PC-3 (cell line): ENCODE measurements around the gene HNRNPU. TPM values are rescaled to one million over a fixed set of nuclear protein-coding genes. Genes with fewer than 3 reads are reported as not detected.

ENCODE experiments used
- ATAC-seq: fragments of 200-7000 bp; cut with Tn5 transposase; 2 replicates; pipeline ENCODE4 v1.9.1; 2020; ENCODE audit warnings: mild to moderate bottlenecking, moderate library complexity
- BruUV-seq: library from RNA; stranded (reverse); fragments of 400-500 nt; replicated peaks from 2 replicates; lab custom pipeline; 2021; lab: Mats Ljungman, UMichigan
- CTCF ChIA-PET: fragments of 300-600 bp; sonication (Branson Sonifier 250); formaldehyde crosslinking; loops from one replicate; lab custom pipeline; 2022; ENCODE audit warnings: antibody characterized with exemption; lab: Charles Lee
- POLR2A ChIA-PET: fragments of 300-600 bp; sonication (Branson Sonifier 250); formaldehyde crosslinking; loops from one replicate; lab custom pipeline; 2022; ENCODE audit warnings: antibody characterized with exemption; ENCODE audit not compliant: unreplicated experiment; lab: Charles Lee
- DNase-seq: peaks from one replicate; pipeline ENCODE4 v3.0.0-alpha.2; 2015
- H2AFZ ChIP-seq: fragments of 300-600 bp; sonication (generic); 2 replicates; pipeline ENCODE4 v1.6.0; 2016; ENCODE audit warnings: antibody characterized with exemption, low read length
- H3F3A ChIP-seq: fragments of 300-600 bp; sonication (generic); one replicate; pipeline ENCODE4 v1.6.0; 2017; ENCODE audit warnings: antibody characterized with exemption, low read length, control low read depth, mild to moderate bottlenecking; ENCODE audit not compliant: unreplicated experiment
- H3K27ac ChIP-seq: fragments of 300-600 bp; sonication (generic); 2 replicates; pipeline ENCODE4 v1.5.1; 2016; ENCODE audit warnings: mild to moderate bottlenecking, low read length
- H3K27me3 ChIP-seq: fragments of 300-600 bp; sonication (generic); 2 replicates; pipeline ENCODE4 v1.6.1; 2016; ENCODE audit warnings: low read length, mixed read lengths
- H3K36me3 ChIP-seq: fragments of 300-600 bp; sonication (generic); 2 replicates; pipeline ENCODE4 v1.6.1; 2016; ENCODE audit warnings: low read depth, mixed run types, low read length, mixed read lengths
- H3K4me1 ChIP-seq: fragments of 300-600 bp; sonication (generic); 2 replicates; pipeline ENCODE4 v1.5.1; 2016; ENCODE audit warnings: low read length; ENCODE audit not compliant: insufficient read depth
- H3K4me2 ChIP-seq: fragments of 300-600 bp; sonication (generic); 2 replicates; pipeline ENCODE4 v1.6.0; 2016; ENCODE audit warnings: low read length
- H3K4me3 ChIP-seq: fragments of 300-600 bp; sonication (generic); 2 replicates; pipeline ENCODE4 v1.5.1; 2016; ENCODE audit warnings: mild to moderate bottlenecking, low read length, mixed read lengths
- H3K79me2 ChIP-seq: fragments of 300-600 bp; sonication (generic); 2 replicates; pipeline ENCODE4 v1.6.1; 2017; ENCODE audit warnings: low read length, mixed read lengths
- H3K9ac ChIP-seq: fragments of 300-600 bp; sonication (generic); 2 replicates; pipeline ENCODE4 v1.6.0; 2016; ENCODE audit warnings: mild to moderate bottlenecking, low read length
- H3K9me2 ChIP-seq: fragments of 300-600 bp; sonication (generic); replicated peaks from 2 replicates; pipeline ENCODE4 v1.6.1; 2016; ENCODE audit warnings: mixed run types, low read length, mixed read lengths
- H3K9me3 ChIP-seq: fragments of 300-600 bp; sonication (generic); 2 replicates; pipeline ENCODE4 v1.6.1; 2016; ENCODE audit warnings: low read length, mixed read lengths
- H4K20me1 ChIP-seq: fragments of 300-600 bp; sonication (generic); 2 replicates; pipeline ENCODE4 v1.6.1; 2016; ENCODE audit warnings: low read length, mixed read lengths
- CTCF ChIP-seq: fragments of 300-600 bp; sonication (generic); conservative IDR thresholded peaks from 2 replicates; pipeline ENCODE4 v1.5.1; 2017; ENCODE audit warnings: antibody characterized with exemption, low read depth, mild to moderate bottlenecking, low read length
- EZH2 ChIP-seq: fragments of 300-600 bp; sonication (generic); IDR thresholded peaks from one replicate; pipeline ENCODE4 v1.6.1; 2017; ENCODE audit warnings: antibody characterized with exemption, mild to moderate bottlenecking, low read length; ENCODE audit not compliant: unreplicated experiment
- EZH2phosphoT487 ChIP-seq: fragments of 300-600 bp; sonication (generic); IDR thresholded peaks from 2 replicates; pipeline ENCODE4 v1.6.1; 2018; ENCODE audit warnings: mild to moderate bottlenecking, antibody characterized with exemption, low read length, borderline replicate concordance
- intact Hi-C: fragments of 100-400 bp; cut with micrococcal nuclease; formaldehyde crosslinking; loops from 2 replicates; pipeline ENCODE4 v1.9.0; 2023
- total RNA-seq: library from RNA; depleted of rRNA; stranded (reverse); fragments of >200 nt; gene quantifications from 2 replicates; pipeline ENCODE4 v1.2.3, GENCODE V29; 2014

HNRNPU gene
- total RNA-seq, 1 experiment from 2014 or later = 431 TPM

DNA sequence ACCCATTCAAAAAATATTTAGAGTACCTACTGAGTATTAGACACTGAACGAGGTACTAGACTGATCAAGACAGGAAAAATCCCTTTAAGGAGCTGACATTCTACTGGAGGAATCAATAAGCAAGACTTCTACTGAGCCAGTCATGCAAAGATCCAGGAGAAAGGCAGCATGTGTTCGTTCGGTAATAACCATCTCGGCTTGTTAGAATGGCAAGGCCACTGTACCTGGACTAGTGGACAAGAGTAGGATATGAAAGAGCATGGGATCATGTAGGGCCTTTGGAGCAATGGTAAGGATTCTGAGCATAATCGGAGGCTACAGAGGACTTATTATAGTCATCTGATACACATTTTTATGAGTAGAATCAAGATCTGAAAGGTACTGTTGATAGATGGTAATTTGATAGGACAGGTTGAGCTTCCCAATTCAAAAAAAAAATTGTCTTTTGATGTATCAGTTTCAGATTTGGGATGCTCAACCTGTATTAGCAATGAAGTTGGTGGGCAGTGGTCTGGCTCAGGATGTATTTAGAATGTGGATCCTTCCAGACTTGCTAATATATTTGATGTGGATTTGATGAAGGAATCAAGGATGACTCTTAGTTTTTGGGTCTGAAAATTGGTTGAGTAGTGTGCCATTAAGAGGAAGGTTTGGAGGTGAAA is 26.6 kb downstream of the HNRNPU start:
- no peak overlapping the region for H3K27ac ChIP-seq
- DNase-seq (no peak), ATAC-seq (no peak)
- ChIA-PET CTCF (interaction anchor here (1.2 kb wide), 1 partner anchor 205 kb away, joined by 8 read pairs; no protein-coding TSS in a partner anchor), POLR2A (no interaction called here)
- no TSS peak for BruUV-seq
- peaks cover 19% of the 10 kb centered on the region for H3F3A ChIP-seq
- H3K79me2 ChIP-seq = peaks cover 72% of the 10 kb centered on the region
- no peaks in the 10 kb centered on the region for H3K27me3 ChIP-seq
- peaks cover 43% of the 10 kb centered on the region for H3K4me1 ChIP-seq
- intact Hi-C loops = no loop called here
- H3K4me2 ChIP-seq = peak overlapping the region; percentile 87
- H3K9me3 ChIP-seq = no peaks in the 10 kb centered on the region
- peaks cover 19% of the 10 kb centered on the region for H4K20me1 ChIP-seq
- H3K4me3 ChIP-seq = peak overlapping the region; percentile 94
- peak overlapping the region; percentile 98; the same call in 1 of the 2 replicates for H3K9ac ChIP-seq
- H3K36me3 ChIP-seq = peaks cover 40% of the 10 kb centered on the region
- TF ChIP-seq EZH2 (no peak), CTCF (no peak), EZH2phosphoT487 (no peak)
- H2AFZ ChIP-seq = no peak overlapping the region
- H3K9me2 ChIP-seq = no peaks in the 10 kb centered on the region

- no peak for DNase-seq
- intact Hi-C loops = loop anchor here (1.0 kb wide), 1 partner anchor 206 kb away; no protein-coding TSS in a partner anchor
- H3K27me3 ChIP-seq = no peaks in the 10 kb centered on the region
- POLR2A ChIA-PET = interaction anchor here (0.6 kb wide), 1 partner anchor 17 kb away, joined by 5 read pairs; no protein-coding TSS in a partner anchor
- H3K4me1 ChIP-seq = peaks cover 47% of the 10 kb centered on the region
- no peak for ATAC-seq
- CTCF ChIA-PET = interaction anchor here (1.2 kb wide), 1 partner anchor 206 kb away, joined by 8 read pairs; no protein-coding TSS in a partner anchor
- peaks cover 61% of the 10 kb centered on the region for H3K79me2 ChIP-seq
- peak overlapping the region; percentile 98 for H3K9ac ChIP-seq
- TF ChIP-seq CTCF = no peak
- TF ChIP-seq EZH2 = no peak
- no peak for TF ChIP-seq EZH2phosphoT487
- H3K9me2 ChIP-seq = no peaks in the 10 kb centered on the region
- peaks cover 12% of the 10 kb centered on the region for H4K20me1 ChIP-seq
- peak overlapping the region; percentile 87 for H3K4me2 ChIP-seq
- H3K9me3 ChIP-seq = no peaks in the 10 kb centered on the region
- peak overlapping the region; percentile 94 for H3K4me3 ChIP-seq
- no TSS peak for BruUV-seq
- H2AFZ ChIP-seq = no peak overlapping the region
- H3K36me3 ChIP-seq = peaks cover 30% of the 10 kb centered on the region
- H3K27ac ChIP-seq = peak overlapping the region; percentile 91
- H3F3A ChIP-seq = peaks cover 12% of the 10 kb centered on the region
These were observed 27.8 kb downstream of the HNRNPU start for GRCh38 chr1:244836584-244836983.
